ENCODE measurements around the gene TSSK2.

DNA sequence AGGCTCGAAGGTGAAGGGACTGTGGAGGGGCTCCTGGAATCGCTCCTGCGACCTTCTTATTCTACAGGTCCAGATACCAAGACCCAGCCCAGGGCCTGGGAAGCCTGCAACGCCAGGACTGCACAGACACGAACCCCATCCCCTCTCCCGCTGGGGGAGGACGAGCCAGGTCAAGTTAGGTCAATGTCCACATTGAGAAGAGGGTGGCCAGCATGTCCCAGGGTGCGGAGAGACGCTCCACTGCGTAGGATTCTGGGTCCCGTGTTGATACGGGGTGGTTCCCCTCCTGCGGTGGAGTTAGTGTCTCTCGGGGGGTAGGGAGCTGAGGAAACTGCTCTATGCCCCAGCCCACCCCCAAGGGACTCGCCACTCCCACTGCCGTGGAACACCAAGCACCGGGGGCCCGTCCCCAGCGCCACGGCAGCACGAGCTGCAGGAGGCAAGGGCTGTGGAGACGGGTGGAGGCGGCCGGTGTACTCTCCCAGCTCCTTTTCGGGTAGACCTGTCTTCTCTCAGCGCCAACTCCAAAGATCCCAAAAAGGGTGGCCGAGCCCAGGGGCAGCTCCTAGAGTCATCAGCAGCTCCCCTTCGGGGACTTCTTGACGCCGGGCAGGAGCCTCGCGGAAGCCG is 17.4 kb downstream of the TSSK2 start:
- no peak for TF ChIP-seq POLR2A (IDR thresholded peaks at IDR 0.05)
- TF ChIP-seq, protein P1, sequence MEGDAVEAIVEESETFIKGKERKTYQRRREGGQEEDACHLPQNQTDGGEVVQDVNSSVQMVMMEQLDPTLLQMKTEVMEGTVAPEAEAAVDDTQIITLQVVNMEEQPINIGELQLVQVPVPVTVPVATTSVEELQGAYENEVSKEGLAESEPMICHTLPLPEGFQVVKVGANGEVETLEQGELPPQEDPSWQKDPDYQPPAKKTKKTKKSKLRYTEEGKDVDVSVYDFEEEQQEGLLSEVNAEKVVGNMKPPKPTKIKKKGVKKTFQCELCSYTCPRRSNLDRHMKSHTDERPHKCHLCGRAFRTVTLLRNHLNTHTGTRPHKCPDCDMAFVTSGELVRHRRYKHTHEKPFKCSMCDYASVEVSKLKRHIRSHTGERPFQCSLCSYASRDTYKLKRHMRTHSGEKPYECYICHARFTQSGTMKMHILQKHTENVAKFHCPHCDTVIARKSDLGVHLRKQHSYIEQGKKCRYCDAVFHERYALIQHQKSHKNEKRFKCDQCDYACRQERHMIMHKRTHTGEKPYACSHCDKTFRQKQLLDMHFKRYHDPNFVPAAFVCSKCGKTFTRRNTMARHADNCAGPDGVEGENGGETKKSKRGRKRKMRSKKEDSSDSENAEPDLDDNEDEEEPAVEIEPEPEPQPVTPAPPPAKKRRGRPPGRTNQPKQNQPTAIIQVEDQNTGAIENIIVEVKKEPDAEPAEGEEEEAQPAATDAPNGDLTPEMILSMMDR (IDR thresholded peaks at IDR 0.05) = no peak
- TF ChIP-seq POLR2AphosphoS5 (IDR thresholded peaks at IDR 0.05) = no peak
- TF ChIP-seq EP300 (IDR thresholded peaks at IDR 0.05; ENCODE audit: low read depth) = no peak

All from transverse colon (tissue), 4 donors.